ENCODE measurements around the gene CDHR4. TPM values are rescaled to one million over a fixed set of nuclear protein-coding genes. Genes with fewer than 3 reads are reported as not detected.

CDHR4 gene
- total and polyA plus RNA-seq, 2 of the 8 experiments (the other 6 are each of a cell fraction or from before 2014, with no cell fraction given) = 0.50 to 0.60 TPM

DNA sequence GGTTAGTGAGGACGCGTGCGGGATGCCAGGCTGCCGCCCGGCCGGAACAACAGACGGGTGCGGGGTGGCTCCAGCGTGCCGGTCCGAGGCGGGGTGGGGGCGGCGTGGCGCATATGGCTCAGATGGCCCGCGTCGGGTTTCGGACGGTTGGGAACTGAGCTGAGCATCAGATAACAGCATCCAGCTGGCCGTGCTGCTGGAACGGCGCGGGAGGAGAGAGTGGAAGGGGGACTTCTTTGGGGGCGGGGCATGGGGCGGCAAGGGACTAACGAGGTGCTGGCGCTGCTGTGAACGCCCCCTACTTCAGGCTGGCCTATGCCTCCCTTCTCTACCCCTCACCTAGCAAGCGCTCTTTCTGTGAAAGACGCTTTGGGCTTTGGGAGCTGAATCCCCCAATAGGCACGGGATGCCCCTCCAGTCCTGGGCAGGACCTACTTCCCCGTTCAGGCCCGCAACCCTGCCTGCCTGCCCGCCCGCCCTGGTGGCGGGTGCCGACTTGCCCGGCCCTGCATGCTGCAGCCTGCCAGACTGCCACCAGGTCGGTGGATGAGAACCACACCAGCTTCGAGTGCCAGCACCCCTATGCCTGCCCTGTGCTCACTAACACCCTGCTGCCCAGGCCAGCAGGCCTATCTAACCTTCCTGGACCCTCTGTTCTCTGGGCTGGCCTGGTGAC, 3.9 kb upstream of the CDHR4 start (continued):
- TF ChIP-seq, protein P1, sequence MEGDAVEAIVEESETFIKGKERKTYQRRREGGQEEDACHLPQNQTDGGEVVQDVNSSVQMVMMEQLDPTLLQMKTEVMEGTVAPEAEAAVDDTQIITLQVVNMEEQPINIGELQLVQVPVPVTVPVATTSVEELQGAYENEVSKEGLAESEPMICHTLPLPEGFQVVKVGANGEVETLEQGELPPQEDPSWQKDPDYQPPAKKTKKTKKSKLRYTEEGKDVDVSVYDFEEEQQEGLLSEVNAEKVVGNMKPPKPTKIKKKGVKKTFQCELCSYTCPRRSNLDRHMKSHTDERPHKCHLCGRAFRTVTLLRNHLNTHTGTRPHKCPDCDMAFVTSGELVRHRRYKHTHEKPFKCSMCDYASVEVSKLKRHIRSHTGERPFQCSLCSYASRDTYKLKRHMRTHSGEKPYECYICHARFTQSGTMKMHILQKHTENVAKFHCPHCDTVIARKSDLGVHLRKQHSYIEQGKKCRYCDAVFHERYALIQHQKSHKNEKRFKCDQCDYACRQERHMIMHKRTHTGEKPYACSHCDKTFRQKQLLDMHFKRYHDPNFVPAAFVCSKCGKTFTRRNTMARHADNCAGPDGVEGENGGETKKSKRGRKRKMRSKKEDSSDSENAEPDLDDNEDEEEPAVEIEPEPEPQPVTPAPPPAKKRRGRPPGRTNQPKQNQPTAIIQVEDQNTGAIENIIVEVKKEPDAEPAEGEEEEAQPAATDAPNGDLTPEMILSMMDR (IDR thresholded peaks at IDR 0.05; ENCODE audit: control extremely low read depth in 1 of 3, insufficient read depth in 1 of 3, low read depth in 1 of 3, low read length in 3 of 3) = 0 out of 4 replicates have a peak, but pooled peaks of 1 of the 3 experiments have one; percentile 23
- TF ChIP-seq SIN3A (conservative IDR thresholded peaks at IDR 0.05 in 1 of 2, IDR thresholded peaks at IDR 0.05 in 1 of 2; ENCODE audit: low read depth in 1 of 2, low read length in 2 of 2) (peak in 1 of 2 experiments; percentile 46; a peak in 1 of 4 replicates), CBX5 (IDR thresholded peaks at IDR 0.05; ENCODE audit: low read depth, low read length) (no peak), NRF1 (IDR thresholded peaks at IDR 0.05; ENCODE audit: low read depth, low read length) (no peak), KDM5A (IDR thresholded peaks at IDR 0.05; ENCODE audit: low read length) (no peak), E2F6 (IDR thresholded peaks at IDR 0.05) (peak; percentile 9; the same call in 1 of the 2 replicates), KDM1A (IDR thresholded peaks at IDR 0.05; ENCODE audit: borderline replicate concordance, low read length) (no peak), BACH1 (IDR thresholded peaks at IDR 0.05; ENCODE audit: low read length) (no peak), POU5F1 (IDR thresholded peaks at IDR 0.05; ENCODE audit: low read depth, low read length) (no peak)
